CD4-positive, alpha-beta T cell treated with Interleukin-6 for 4 hours (primary cell): ENCODE data around the gene UGDH.
A peak's percentile ranks its signal among the peaks of the same experiment; 100 is the strongest.
"Not testable (repeated sequence)": the region's sequence is repeated elsewhere in the genome, so short reads cannot be mapped to it uniquely, and the experiment has no call there.

ENCODE experiments used
- DNase-seq: peaks from one replicate; pipeline ENCODE4 v3.0.0-alpha.2; 2020; ENCODE audit warnings: mixed read lengths

UGDH gene

DNA sequence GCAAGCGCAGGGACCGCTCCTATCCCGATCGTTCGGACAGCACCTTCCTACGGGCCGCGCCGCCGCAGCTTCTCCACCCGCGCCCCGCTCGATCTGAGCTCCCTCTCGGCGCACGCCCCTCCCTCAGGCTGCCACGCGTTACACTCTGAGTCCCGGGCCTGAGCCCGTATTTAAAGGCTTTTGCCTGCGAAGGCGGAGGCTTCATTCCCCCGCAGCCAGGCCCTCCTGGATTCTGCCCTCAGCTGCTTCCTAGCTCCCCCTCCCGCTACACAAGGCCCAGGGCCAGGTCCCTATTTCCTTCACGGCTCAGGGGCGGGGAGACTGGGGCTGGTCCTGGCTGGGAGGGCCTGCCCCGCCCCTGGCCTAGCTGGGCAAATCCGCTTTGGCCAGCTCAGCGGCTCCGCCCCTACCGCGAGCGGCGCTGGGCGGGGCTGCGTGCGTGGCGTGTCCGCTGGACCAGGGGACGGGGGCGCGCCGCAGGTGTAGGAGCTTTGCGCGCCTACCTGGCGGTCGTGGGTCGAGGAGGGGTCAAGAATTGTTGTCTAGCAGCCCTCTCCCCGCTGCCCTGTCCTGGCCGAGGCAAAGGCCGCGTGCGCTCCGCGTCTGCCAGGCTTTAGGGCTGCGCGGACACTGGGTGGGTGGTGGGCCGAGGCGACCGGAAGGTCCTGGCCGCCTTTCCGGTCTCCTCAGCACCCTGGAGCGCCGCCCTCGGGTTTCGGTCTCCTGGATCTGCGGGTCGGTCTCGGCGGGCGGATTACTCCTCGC lies at the start of gene UGDH:
Gene UGDH (minus strand): TSS at position 144 of the 765 bp plus-strand sequence. CDS start 5,927 bp downstream, outside the sequence.
- DNase-seq = peak; percentile 95

DNA sequence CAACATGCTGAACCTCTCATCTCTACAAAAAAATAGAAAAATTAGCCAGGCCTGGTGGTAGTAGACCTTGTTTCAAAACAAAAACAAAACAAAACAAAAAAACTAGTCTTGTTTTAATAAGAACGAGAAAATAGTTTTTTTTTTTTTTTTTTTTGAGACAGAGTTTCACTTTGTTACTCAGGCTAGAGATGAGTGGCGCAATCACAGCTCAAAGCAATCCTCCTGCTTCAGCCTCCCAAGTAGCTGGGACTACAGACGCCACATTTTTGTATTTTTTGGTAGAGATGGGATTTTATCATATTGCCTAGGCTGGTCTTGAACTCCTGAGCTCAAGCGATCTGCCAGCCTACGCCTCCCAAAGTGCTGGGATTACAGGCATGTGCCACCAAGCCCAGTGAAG lies 47.7 kb upstream of the UGDH start:
- no peak for DNase-seq

GRCh38 chr4:39571504-39571903 lies 44.3 kb upstream of the UGDH start:
- no peak for DNase-seq

DNA sequence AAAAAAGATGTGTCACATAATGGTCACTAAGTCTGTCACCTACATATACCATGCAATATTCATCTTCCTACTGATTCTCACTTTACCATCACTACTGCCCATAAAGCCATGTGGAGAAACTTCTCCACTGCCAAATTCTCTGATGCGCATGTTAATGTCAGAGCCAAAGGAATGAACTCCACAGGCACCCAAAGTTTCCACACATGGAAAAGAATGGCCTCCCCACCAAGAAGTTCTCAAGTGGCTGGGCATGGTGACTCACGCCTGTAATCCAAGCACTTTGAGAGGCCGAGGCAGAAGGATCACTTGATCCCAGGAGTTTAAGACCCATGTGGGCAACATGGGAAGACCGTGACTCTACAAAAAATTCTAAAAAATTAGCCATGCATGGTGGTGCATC lies 43.8 kb upstream of the UGDH start:
- no peak for DNase-seq

DNA sequence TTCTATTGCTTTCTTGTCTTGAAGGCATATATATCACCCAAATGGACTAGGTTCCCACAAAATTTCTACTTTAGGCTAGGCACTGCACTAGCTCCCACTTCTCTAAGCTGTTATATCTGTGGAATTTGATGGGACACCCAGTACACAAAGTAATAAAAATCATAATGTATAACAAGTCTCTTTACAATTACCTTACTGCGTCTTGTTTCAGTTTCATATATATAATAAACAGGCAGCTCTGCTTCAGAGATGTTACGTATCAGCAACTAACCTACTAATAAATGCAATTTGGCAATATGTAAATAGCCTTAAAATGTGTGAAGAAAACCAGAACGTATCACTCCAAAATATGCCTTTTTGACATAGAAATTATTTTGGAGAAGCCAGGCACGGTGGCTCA lies 42.0 kb upstream of the UGDH start:
- no peak for DNase-seq

- no peak for DNase-seq
Observed at GRCh38 chr4:39568805-39569204, 41.6 kb upstream of the UGDH start.

GRCh38 chr4:39565878-39566600 lies 38.8 kb upstream of the UGDH start:
- DNase-seq = no peak

- DNase-seq = no peak
Observed at GRCh38 chr4:39563346-39563847, 36.2 kb upstream of the UGDH start.

- DNase-seq = no peak
Observed at GRCh38 chr4:39562792-39563191, 35.6 kb upstream of the UGDH start.

- DNase-seq = no peak
Observed at GRCh38 chr4:39559626-39560025, 32.4 kb upstream of the UGDH start.

- no peak for DNase-seq
Observed at GRCh38 chr4:39555472-39555871, 28.2 kb upstream of the UGDH start.

DNA sequence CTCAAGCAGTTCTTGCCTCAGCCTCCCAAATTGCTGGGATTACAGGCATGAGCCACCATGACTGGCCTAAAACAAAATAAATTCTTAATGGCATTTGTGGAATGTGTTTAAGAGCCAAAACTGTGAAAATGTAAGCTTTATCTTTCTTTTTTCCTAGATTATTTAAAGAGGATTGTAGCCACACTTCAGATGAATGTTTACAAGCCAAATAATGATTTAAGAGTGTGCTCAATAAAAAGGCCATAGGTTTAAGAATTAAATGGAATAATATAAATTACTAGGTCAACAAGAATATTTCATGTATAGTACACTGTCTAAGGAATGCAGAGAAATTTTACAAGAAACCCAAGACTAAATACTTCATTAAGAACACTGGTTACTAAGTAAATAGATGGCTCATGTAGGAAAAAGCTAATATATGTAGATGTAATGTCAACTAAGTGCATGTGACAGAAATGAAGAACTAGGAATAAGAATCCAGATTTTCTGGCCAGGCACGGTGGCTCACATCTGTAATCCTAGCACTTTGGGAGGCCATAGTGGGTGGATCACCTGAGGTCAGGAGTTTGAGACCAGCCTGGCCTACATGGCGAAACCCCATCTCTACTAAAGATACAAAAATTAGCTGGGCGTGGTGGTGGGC lies 21.3 kb upstream of the UGDH start:
- no peak for DNase-seq

GRCh38 chr4:39544580-39545315 lies 17.5 kb upstream of the UGDH start:
- no peak for DNase-seq

DNA sequence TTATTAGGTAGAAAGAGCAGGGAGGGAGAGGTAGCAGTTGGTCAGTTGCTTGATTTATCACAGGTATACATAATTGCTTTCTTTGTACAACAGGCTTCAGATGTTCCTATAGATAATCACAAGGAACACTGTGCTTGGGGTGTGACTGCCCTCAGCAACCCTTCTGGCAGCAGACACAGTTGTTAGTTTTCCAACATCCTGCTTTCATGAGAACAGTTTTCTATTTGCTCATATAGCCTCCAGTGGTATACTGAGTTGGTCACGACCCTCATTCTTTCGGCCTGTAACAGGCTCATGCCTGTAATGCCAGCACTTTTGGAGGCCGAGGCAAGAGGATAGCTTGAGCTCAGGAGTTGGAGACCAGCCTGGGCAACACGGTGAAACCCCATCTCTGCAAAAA lies 16.8 kb upstream of the UGDH start:
- DNase-seq = not testable (repeated sequence)

DNA sequence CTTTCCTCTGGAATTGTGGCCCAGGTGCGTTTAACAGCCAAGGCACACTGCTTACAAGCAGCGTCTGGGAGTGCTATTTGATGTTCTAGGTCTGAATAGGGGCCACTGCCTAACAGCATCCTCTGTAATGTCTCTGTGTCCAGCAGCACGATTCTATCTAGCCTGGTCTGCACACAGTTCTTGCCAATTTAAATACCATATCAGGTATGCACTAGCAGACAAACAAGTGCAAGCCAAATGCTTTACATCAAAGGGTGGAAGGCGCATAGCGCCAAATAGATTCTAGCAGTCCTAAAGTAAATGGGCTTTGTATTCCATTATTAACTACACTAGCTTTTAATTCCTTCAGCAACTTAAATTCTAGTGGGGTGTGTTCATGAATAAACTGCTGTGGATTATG lies 15.8 kb upstream of the UGDH start:
- DNase-seq = no peak

- DNase-seq = no peak
Observed at GRCh38 chr4:39542611-39543012, 15.4 kb upstream of the UGDH start.

DNA sequence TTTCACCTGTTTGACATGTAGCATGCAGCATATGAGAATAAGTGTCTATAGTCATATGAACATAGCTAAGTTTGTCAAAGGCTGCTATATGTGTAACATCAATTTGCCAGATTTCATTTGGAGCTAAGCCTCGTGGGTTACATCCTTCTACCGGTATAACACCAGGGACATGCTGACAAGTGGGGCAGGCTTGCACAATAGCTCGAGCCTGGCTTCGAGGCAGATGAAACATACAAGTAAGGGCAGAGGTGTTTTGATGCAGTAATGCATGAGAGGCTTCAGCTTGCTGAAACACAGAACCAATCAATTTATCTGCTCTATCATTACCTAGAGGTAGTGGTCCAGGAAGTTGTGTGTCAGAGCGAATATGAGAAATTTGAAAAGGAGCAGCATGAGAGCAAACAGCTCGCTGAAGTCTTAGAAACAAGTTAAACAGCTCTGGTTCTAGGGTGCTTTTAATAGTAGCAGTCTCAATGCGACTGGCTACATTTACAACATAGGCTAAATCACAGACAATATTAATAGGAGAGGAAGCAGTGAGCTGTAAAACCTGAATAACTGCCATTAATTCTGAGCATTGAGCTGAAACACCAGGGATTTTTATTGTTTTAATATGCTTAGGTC lies 14.9 kb upstream of the UGDH start:
- no peak for DNase-seq

DNA sequence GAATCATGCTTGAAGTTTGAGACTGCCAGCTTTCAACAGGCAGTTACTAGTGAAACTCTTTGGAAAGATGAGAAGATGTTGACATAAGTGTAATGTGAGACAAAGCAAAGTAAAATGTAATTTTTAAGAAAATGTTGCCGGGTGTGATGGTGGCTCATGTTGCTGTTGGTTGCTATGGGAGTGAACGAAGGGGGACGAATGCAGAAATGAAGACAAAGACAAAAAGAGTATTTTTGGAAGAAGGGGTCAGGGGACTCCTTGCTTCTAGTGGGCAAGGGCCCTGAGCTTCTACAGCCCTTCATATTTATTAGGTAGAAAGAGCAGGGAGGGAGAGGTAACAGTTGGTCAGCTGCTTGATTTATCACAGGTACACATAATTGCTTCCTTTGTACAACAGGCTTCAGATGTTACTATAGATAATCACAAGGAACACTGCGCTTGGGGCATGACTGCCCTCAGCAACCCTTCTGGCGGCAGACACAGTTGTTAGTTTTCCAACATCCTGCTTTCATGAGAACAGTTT lies 11.9 kb upstream of the UGDH start:
- no peak for DNase-seq

- no peak for DNase-seq
Observed at GRCh38 chr4:39533541-39533940, 6.3 kb upstream of the UGDH start.

DNA sequence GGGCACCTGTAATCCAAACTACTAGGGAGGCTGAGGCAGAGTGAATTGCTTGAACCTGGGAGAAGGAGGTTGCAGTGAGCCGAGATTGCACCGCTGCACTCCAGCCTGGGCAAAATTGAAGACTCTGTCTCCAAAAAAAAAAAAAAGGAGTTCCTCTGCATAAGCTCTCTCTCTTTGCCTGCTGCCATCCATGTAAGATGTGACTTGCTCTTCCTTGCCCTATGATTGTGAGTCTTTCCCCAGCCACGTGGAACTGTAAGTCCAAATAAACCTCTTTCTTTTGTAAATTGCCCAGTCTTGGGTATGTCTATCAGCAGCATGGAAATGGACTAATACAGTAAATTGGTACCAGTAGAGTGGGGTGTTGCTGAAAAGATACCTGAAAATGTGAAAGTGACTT lies 5.0 kb upstream of the UGDH start:
- DNase-seq = not testable (repeated sequence)

DNA sequence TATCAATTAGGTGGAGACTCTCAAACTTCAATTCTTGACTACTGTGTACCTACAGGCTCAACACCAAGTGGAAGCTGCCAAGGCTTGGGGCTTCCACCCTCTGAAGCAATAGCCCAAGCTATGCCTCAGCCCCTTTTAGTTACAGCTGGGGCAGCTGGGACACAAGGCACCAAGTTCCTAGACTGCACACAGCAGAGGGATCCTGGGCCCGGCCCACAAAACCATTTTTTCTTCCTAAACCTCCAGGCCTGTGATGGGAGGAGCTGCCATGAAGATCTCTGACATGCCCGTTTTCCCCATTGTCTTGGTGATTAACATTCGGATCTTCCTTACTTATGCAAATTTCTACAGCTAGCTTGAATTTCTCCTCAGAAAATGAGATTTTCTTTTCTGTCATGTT lies 3.4 kb upstream of the UGDH start:
- DNase-seq = no peak

DNA sequence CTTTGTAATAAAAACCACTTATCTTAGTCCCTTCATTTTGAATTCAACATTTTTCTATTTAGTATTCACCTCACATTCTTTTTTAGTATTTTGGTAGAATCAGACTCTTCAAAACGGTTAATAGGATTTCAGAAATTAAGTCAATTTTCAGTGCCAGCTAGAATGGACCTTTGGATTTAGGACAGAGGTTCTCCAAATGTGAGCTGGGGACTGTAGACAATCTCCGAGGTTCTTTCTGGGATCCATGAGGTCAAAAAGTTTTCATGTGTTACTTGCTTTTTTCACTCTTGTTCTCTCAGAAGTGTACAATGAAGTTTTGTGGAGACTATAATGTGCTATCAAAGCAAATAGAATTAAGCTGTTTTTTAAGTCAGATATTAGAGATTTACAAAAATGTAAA lies 2.3 kb upstream of the UGDH start:
- no peak for DNase-seq
